HL-60 (cell line): Measurements from ENCODE around the gene ABCA6.

Source experiments
- DNase-seq, 2 experiments: peaks; one replicate each; pipeline ENCODE4 v3.0.0-alpha.2; 2010 to 2020; ENCODE audit warnings: low read depth in 1 of 2, low spot score in 1 of 2
- H3K27ac ChIP-seq: fragments of 250-450 bp; sonication (Bioruptor Pico); replicated peaks from 2 replicates; pipeline ENCODE4 v1.5.1; 2020; ENCODE audit warnings: mild to moderate bottlenecking, moderate library complexity
- H3K27me3 ChIP-seq: fragments of 250-450 bp; sonication (Bioruptor Pico); 2 replicates; pipeline ENCODE4 v1.5.1; 2021; ENCODE audit warnings: mild to moderate bottlenecking, moderate library complexity; ENCODE audit not compliant: insufficient read depth, poor library complexity, severe bottlenecking
- H3K4me3 ChIP-seq: replicated peaks from 2 replicates; pipeline ENCODE4 v1.5.1; 2011; ENCODE audit warnings: mild to moderate bottlenecking, control low read depth, low read length; ENCODE audit not compliant: insufficient read depth
- GABPA ChIP-seq: IDR thresholded peaks from 2 replicates; pipeline ENCODE4 v1.6.1; 2012; ENCODE audit warnings: low read depth
- POLR2AphosphoS5 ChIP-seq: IDR thresholded peaks from 2 replicates; pipeline ENCODE4 v1.6.1; 2012; ENCODE audit warnings: low read depth
- SPI1 ChIP-seq: IDR thresholded peaks from 2 replicates; pipeline ENCODE4 v1.6.1; 2012; ENCODE audit warnings: low read depth, mild to moderate bottlenecking, borderline replicate concordance
- TF ChIP-seq, protein P1 (sequence below): IDR thresholded peaks from 2 replicates; pipeline ENCODE4 v1.6.1; 2012; ENCODE audit warnings: low read depth; ENCODE audit not compliant: insufficient replicate concordance
- TF ChIP-seq, protein P2 (sequence below): IDR thresholded peaks from one replicate; pipeline ENCODE4 v1.5.1; 2011; ENCODE audit warnings: low read length, control low read depth, inconsistent platforms; ENCODE audit not compliant: insufficient read depth

The ABCA6 gene

DNA sequence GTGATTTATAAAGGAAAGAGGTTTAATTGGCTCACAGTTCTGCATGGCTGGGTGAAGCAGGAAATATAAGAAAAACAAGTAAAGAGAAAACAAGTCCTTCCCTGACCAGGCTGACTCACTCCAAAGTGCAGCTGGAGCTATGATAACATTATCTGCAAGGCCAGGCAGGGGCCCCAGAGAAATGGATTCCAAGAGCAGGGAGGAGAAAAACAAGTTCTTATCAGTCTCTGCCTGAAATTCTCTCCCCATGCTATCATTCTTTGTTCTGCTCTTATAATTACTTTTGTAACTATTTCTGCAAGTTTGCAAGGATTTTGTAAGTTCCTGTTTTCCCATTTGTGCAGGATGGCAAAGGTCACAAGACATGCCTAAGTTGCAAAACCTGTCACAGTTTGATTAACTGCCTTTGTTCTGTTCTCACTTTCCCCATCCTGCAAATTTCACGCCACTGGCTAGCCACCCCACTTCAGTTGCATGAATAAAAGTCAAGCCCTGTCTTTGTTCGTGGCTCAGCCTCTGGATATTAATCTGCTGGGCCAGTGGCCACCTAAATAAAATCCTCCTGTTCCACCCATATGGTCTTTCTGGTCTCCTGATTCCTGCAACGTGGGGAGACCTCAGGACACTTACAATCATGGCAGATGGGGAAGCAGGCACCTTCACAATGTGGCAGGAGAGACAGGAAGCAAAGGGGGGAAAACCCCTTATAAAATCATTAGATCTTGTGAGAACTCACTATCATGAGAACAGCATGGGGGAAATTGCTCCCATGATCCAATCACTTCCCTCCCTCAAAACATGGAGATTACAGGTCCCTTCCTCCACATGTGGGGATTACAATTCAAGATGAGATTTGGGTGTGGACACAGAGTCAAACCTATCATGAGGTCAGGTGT is 94.1 kb downstream of the ABCA6 start:
- DNase-seq = peak; percentile 35 to 90
- no peaks in the 10 kb centered on the region for H3K27me3 ChIP-seq
- no peak overlapping the region for H3K4me3 ChIP-seq
- TF ChIP-seq SPI1 = peak; percentile 12; the same call in 1 of the 2 replicates
- TF ChIP-seq POLR2AphosphoS5 = peak; percentile 68
- TF ChIP-seq, protein P1, sequence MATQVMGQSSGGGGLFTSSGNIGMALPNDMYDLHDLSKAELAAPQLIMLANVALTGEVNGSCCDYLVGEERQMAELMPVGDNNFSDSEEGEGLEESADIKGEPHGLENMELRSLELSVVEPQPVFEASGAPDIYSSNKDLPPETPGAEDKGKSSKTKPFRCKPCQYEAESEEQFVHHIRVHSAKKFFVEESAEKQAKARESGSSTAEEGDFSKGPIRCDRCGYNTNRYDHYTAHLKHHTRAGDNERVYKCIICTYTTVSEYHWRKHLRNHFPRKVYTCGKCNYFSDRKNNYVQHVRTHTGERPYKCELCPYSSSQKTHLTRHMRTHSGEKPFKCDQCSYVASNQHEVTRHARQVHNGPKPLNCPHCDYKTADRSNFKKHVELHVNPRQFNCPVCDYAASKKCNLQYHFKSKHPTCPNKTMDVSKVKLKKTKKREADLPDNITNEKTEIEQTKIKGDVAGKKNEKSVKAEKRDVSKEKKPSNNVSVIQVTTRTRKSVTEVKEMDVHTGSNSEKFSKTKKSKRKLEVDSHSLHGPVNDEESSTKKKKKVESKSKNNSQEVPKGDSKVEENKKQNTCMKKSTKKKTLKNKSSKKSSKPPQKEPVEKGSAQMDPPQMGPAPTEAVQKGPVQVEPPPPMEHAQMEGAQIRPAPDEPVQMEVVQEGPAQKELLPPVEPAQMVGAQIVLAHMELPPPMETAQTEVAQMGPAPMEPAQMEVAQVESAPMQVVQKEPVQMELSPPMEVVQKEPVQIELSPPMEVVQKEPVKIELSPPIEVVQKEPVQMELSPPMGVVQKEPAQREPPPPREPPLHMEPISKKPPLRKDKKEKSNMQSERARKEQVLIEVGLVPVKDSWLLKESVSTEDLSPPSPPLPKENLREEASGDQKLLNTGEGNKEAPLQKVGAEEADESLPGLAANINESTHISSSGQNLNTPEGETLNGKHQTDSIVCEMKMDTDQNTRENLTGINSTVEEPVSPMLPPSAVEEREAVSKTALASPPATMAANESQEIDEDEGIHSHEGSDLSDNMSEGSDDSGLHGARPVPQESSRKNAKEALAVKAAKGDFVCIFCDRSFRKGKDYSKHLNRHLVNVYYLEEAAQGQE = no peak
- TF ChIP-seq, protein P2, sequence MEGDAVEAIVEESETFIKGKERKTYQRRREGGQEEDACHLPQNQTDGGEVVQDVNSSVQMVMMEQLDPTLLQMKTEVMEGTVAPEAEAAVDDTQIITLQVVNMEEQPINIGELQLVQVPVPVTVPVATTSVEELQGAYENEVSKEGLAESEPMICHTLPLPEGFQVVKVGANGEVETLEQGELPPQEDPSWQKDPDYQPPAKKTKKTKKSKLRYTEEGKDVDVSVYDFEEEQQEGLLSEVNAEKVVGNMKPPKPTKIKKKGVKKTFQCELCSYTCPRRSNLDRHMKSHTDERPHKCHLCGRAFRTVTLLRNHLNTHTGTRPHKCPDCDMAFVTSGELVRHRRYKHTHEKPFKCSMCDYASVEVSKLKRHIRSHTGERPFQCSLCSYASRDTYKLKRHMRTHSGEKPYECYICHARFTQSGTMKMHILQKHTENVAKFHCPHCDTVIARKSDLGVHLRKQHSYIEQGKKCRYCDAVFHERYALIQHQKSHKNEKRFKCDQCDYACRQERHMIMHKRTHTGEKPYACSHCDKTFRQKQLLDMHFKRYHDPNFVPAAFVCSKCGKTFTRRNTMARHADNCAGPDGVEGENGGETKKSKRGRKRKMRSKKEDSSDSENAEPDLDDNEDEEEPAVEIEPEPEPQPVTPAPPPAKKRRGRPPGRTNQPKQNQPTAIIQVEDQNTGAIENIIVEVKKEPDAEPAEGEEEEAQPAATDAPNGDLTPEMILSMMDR = no peak
- TF ChIP-seq GABPA = no peak
- peak overlapping the region; percentile 85 for H3K27ac ChIP-seq

DNA sequence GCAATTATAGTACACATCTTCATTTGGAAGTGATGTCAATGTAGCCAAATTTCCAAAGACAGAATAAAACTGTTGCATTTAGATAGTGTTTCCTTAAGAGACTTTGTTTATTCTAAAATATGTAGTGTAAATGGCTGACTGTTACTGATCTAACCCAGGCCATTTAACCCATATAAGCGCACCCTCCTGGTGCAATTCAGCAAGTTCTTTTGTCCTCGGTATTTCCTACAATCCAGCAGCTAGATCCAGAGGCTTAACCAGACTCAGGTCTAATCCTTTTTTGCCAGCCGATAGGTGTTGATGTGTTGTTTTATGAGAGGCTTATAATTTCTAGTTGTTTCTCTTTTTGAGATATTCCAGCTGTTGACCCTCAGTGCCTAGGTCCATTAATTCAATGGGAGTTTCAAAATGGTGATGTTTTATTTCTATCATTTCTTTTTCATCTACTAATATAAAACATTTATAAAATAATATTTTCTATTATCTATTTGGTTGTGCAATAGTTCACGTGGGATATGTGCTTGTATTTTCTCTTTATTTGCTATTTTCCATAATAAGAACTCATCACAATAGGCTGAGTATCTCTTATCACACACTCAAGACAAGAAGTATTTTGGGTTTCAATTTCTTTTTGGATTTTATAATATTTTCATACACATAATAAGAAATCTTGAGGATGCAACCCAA is 95.4 kb downstream of the ABCA6 start:
- TF ChIP-seq, protein P1 = no peak
- TF ChIP-seq GABPA (no peak), SPI1 (no peak), POLR2AphosphoS5 (no peak)
- TF ChIP-seq, protein P2 = no peak
- Histone ChIP-seq H3K4me3 (no peak overlapping the region), H3K27me3 (no peaks in the 10 kb centered on the region), H3K27ac (peak overlapping the region; percentile 85)
- DNase-seq = no peak

- Histone ChIP-seq H3K27ac (peak overlapping the region; percentile 85), H3K4me3 (no peak overlapping the region), H3K27me3 (no peaks in the 10 kb centered on the region)
- no peak for DNase-seq
- TF ChIP-seq, protein P2 = no peak
- TF ChIP-seq POLR2AphosphoS5 (no peak), SPI1 (no peak), GABPA (no peak)
- TF ChIP-seq, protein P1 = no peak
Measured at GRCh38 chr17:69045646-69046045, 96.0 kb downstream of the ABCA6 start.
